Activated naive CD4-positive, alpha-beta T cell treated with anti-CD3 and anti-CD28 coated beads, Interleukin-2, amount 10 ng/mL, durations not matched to agents 7 days and 5 days (primary cell): Measurements from ENCODE around the gene PTER.

Source experiments
- CTCF ChIA-PET: fragments of 350-600 bp; sonication (Branson Sonifier 250); formaldehyde crosslinking; loops from one replicate; lab custom pipeline; 2021; ENCODE audit warnings: antibody characterized with exemption; lab: Charles Lee
- DNase-seq: peaks from one replicate; pipeline ENCODE4 v3.0.0-alpha.2; 2020
- H3K27ac Mint-ChIP-seq: one replicate; pipeline ENCODE4 v1.8.0; 2021; ENCODE audit warnings: mild to moderate bottlenecking, moderate library complexity, mixed read lengths
- H3K27me3 Mint-ChIP-seq: one replicate; pipeline ENCODE4 v1.8.0; 2021; ENCODE audit warnings: mild to moderate bottlenecking, mixed read lengths
- H3K36me3 Mint-ChIP-seq: one replicate; pipeline ENCODE4 v1.8.0; 2021; ENCODE audit warnings: mixed read lengths
- H3K4me1 Mint-ChIP-seq: one replicate; pipeline ENCODE4 v1.8.0; 2021; ENCODE audit warnings: mixed read lengths
- H3K4me3 Mint-ChIP-seq: one replicate; pipeline ENCODE4 v1.8.0; 2021; ENCODE audit warnings: mild to moderate bottlenecking, moderate library complexity, mixed read lengths
- H3K9me3 Mint-ChIP-seq: one replicate; pipeline ENCODE4 v1.8.0; 2021; ENCODE audit warnings: mixed read lengths

Gene PTER

DNA sequence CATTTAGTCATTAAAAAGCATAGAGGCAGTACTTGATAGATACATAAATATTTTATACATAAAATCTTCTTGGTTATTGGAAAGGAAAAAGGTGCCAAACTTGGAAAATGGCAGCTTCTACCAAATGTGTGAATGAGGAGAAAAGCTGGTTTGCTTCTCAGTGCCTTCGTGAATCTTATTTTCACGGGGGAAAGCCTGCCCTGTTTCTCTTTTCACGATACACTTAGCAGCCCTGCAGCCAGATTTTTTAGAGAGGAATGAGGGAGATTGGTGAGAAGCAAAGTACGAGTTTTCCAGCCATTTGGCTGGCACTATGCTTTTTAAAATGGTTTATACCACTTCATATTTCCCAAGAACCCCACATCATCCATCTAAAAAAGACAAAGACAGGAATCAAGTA, 107.8 kb downstream of the PTER start:
- Mint-ChIP-seq H3K27me3 (peaks cover 13% of the 10 kb centered on the region), H3K27ac (no peak overlapping the region), H3K9me3 (no peaks in the 10 kb centered on the region), H3K36me3 (no peaks in the 10 kb centered on the region), H3K4me1 (no peaks in the 10 kb centered on the region), H3K4me3 (no peak overlapping the region)
- no peak for DNase-seq
- CTCF ChIA-PET = interaction anchor here (1.3 to 1.5 kb wide), 2 partner anchors 18 to 642 kb away, joined by 3 to 5 read pairs; no protein-coding TSS in a partner anchor

DNA sequence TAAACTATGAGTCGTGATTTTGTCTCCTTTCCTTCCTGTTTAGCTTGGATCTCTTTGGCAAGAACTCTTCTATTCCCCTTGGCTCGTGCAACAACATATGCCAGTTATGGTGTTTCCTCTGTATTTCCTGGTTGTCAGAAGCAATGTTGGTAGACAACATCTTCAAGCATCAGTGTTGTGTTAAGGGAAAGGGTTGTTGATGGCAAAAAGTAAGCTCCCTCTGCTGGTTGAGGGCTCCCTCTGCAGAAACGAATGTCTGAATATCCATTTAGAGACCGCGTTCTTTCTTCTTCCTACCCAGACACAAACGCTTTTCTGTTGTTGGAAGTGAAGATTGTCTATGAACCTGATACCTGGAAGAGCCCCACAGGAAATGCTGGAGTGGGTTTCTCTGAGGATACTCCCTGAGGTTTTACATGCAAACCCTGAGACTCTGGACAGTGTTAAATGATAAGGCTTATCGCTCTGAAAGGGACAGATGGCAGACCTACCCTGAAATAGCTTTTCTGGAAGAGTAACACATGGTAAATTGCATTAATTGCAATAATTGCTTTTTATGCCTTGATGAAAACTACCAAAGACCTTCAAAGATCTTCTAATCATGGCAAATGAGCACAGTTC, 108.4 kb downstream of the PTER start:
- Mint-ChIP-seq H3K4me1 (no peaks in the 10 kb centered on the region), H3K9me3 (no peaks in the 10 kb centered on the region), H3K27me3 (peaks cover 12% of the 10 kb centered on the region), H3K27ac (no peak overlapping the region), H3K36me3 (no peaks in the 10 kb centered on the region), H3K4me3 (no peak overlapping the region)
- CTCF ChIA-PET = interaction anchor here (1.3 to 1.5 kb wide), 2 partner anchors 18 to 643 kb away, joined by 3 to 5 read pairs; no protein-coding TSS in a partner anchor
- DNase-seq = peak; percentile 21

DNA sequence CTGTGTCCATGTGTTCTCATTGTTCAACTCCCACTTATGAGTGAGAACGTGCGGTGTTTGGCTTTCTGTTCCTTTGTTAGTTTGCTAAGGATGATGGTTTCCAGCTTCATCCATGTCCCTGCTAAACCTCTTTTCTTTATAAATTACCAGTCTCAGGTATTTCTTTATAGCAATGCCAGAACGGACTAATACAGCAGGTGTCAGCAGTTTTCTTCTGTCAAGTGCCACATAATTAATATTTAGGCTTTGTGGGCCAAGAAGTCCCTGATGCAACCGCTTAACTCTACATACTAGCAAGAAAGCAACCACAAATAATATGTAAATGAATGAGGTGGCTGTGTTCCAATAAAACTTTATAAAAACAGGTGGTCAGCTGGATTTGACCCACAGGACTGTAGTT, 111.2 kb downstream of the PTER start:
- H3K27me3 Mint-ChIP-seq = peaks cover 9% of the 10 kb centered on the region
- H3K9me3 Mint-ChIP-seq = no peaks in the 10 kb centered on the region
- CTCF ChIA-PET = no interaction called here
- no peaks in the 10 kb centered on the region for H3K4me1 Mint-ChIP-seq
- DNase-seq = no peak
- no peaks in the 10 kb centered on the region for H3K36me3 Mint-ChIP-seq
- H3K4me3 Mint-ChIP-seq = no peak overlapping the region
- H3K27ac Mint-ChIP-seq = no peak overlapping the region

DNA sequence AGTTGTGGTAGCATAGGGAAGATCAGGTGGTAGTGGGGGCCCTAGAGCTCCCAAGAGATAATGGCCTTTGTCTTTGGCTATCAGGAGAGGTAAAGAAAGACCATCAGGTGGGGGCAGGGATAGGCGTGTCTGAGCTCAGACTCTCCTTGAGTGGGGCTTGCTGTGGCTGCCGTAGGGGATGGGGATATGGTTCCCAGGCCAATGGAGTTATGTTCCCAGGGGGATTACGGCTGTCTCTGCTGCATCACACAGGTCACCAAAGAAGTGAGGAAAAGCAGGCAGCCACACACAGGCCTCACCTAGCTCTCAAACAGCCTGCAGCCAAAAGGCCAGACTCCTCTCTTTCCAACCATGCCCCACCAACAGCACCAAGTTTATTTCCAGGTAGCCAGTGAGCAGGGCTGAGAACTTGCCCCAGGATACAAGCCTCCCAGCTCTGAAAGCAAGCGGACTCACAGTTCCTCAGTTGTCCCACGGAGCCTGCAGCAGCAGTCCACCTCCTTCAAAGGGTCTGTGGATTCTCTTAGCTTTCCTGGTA, 122.5 kb downstream of the PTER start:
- Mint-ChIP-seq H3K27ac (no peak overlapping the region), H3K4me3 (no peak overlapping the region)
- CTCF ChIA-PET = no interaction called here

DNA sequence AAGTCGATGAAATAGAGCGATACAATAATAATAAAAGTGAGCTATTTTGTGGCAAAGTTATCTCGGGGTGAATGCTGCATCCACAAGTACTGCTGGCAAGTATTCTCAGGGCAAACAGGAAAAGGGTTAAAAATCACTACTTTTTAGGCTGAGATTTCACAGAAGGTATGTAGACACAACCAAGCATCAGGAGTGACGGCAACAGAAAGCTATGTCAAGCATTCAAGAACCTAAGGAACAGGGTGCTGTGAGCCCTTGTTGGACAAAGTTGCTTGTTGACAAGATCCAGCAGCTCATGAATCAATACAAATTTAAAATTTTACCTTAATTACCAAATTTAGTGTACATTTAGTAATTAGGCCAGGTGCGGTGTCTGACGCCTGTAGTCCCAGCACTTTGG, 126.1 kb downstream of the PTER start:
- no peak for DNase-seq
- Mint-ChIP-seq H3K36me3 (no peaks in the 10 kb centered on the region), H3K4me3 (no peak overlapping the region), H3K9me3 (no peaks in the 10 kb centered on the region), H3K4me1 (no peaks in the 10 kb centered on the region), H3K27me3 (peaks cover 5% of the 10 kb centered on the region), H3K27ac (no peak overlapping the region)
- CTCF ChIA-PET = interaction anchor here (0.7 kb wide), 1 partner anchor 18 kb away, joined by 3 read pairs; no protein-coding TSS in a partner anchor

More for the DNA sequence above, 122.5 kb downstream of the PTER start:
- H3K36me3 Mint-ChIP-seq = no peaks in the 10 kb centered on the region
- no peaks in the 10 kb centered on the region for H3K4me1 Mint-ChIP-seq
- H3K27me3 Mint-ChIP-seq = peaks cover 3% of the 10 kb centered on the region
- no peaks in the 10 kb centered on the region for H3K9me3 Mint-ChIP-seq
- DNase-seq = no peak
